A549 treated with Mapracorat at 1 μM for 4 hours (cell line): ENCODE data around the gene ADPGK. TPM values are rescaled to one million over a fixed set of nuclear protein-coding genes. Genes with fewer than 3 reads are reported as not detected.

Source experiments
- total RNA-seq: library from RNA; stranded (reverse); fragments of 200-300 nt; extraction: Qiagen RNA extraction; gene quantifications from 5 replicates; pipeline ENCODE4 v1.2.3, GENCODE V29; 2022

The ADPGK gene
- total RNA-seq = 68.4 to 75.2 TPM (median 71.0 TPM) in 5 replicates

DNA sequence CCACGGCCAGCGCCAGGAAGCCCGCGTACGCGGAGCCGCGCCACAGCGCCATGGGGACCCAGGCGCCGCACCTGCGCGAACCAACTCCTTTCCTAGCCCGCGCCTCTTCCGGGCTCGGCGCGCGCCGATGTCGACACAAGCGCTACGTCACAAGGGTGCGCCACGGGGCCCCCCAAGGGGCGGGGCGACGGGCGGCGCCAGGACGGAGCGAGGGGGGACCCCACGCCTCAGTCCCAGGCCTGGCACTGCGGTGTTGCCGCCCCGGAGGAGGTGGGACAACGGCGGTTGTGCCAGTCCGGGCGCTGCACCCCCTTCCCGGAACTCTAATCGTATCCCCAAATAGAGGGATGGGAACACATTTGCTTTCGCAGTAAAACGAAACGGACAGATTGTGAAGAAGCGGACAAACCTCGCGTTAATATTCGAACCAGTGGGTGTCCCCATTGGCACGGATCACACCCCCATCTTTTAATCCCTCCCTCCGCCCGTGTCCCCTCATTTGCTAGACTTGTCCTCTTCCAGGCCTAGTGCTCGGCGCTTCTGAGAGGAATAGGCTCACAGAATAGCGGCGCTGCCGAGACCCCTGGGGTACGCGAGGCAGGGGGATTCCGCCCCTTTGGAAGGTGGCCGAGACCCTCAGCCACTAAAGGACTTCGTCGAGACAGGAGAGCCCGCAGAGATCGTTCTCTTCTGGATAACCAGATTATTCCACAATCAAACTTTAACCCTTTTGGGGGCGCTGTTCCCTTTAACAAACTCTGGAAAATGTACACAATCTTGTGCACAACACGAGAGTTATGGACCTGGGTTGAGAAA, at the start of gene ADPGK:
TSS of gene ADPGK (minus strand) at position 119 of the 816 bp plus-strand sequence. CDS start at position 52, 67 bp downstream.

Other genes with a start within 250 kb of the ADPGK start
- 0.10 TPM in 1 of 5 replicates, not detected in the others for gene GOLGA6B, start 129.1 kb downstream of the ADPGK start, total RNA-seq
- gene HIGD2B, start 97.6 kb downstream of the ADPGK start, total RNA-seq = not detected in 5 replicates
- gene BBS4, start 97.6 kb downstream of the ADPGK start, total RNA-seq = 15.1 to 19.8 TPM (median 17.4 TPM) in 5 replicates